Caco-2 (cell line): Measurements from ENCODE around the gene HSD17B11. TPM values are rescaled to one million over a fixed set of nuclear protein-coding genes. Genes with fewer than 3 reads are reported as not detected.
"Not testable (repeated sequence)": the region's sequence is repeated elsewhere in the genome, so short reads cannot be mapped to it uniquely, and the experiment has no call there.

Experiments used
- BruUV-seq: library from RNA; stranded (reverse); fragments of 400-500 nt; replicated peaks from 2 replicates; lab custom pipeline; 2021; lab: Mats Ljungman, UMichigan
- CTCF ChIA-PET: fragments of 300-600 bp; sonication (Branson Sonifier 250); formaldehyde crosslinking; loops from one replicate; lab custom pipeline; 2022; ENCODE audit warnings: antibody characterized with exemption; lab: Charles Lee
- POLR2A ChIA-PET: fragments of 300-600 bp; sonication (Branson Sonifier 250); formaldehyde crosslinking; loops from one replicate; lab custom pipeline; 2022; ENCODE audit warnings: antibody characterized with exemption; lab: Charles Lee
- DNase-seq, 2 experiments: peaks; one replicate each; pipeline versions ENCODE4 v3.0.0 to v3.0.0-alpha.2; 2020 to 2022
- H3K27me3 ChIP-seq: replicated peaks from 2 replicates; pipeline ENCODE4 v1.6.0; 2011; ENCODE audit warnings: low read length; ENCODE audit not compliant: control insufficient read depth, insufficient read depth
- H3K36me3 ChIP-seq: 2 replicates; pipeline ENCODE4 v1.5.1; 2011; ENCODE audit warnings: low read length; ENCODE audit not compliant: control insufficient read depth, insufficient read depth
- H3K4me1 ChIP-seq: fragments of 250-450 bp; sonication (Bioruptor Pico); 2 replicates; pipeline ENCODE4 v1.5.1; 2020; ENCODE audit warnings: mild to moderate bottlenecking
- H3K4me3 ChIP-seq: 2 replicates; pipeline ENCODE4 v1.5.1; 2011; ENCODE audit warnings: low read depth, mild to moderate bottlenecking, control low read depth, low read length
- H3K9me3 ChIP-seq: fragments of 250-450 bp; sonication (Bioruptor Pico); 2 replicates; pipeline ENCODE4 v1.5.1; 2020; ENCODE audit warnings: mild to moderate bottlenecking, moderate library complexity
- H3K27ac Mint-ChIP-seq: one replicate; pipeline ENCODE4 v1.8.0; 2022; ENCODE audit warnings: mixed read lengths; ENCODE audit not compliant: unreplicated experiment
- H3K27me3 Mint-ChIP-seq: one replicate; pipeline ENCODE4 v1.8.0; 2022; ENCODE audit warnings: mixed read lengths; ENCODE audit not compliant: insufficient read depth, unreplicated experiment
- H3K36me3 Mint-ChIP-seq: one replicate; pipeline ENCODE4 v1.8.0; 2022; ENCODE audit warnings: mild to moderate bottlenecking, mixed read lengths; ENCODE audit not compliant: insufficient read depth, unreplicated experiment
- H3K4me1 Mint-ChIP-seq: one replicate; pipeline ENCODE4 v1.8.0; 2022; ENCODE audit warnings: low read depth, mixed read lengths; ENCODE audit not compliant: unreplicated experiment
- H3K4me3 Mint-ChIP-seq: one replicate; pipeline ENCODE4 v1.8.0; 2022; ENCODE audit warnings: mild to moderate bottlenecking, moderate library complexity, mixed read lengths; ENCODE audit not compliant: unreplicated experiment
- H3K9me3 Mint-ChIP-seq: one replicate; pipeline ENCODE4 v1.8.0; 2022; ENCODE audit warnings: mixed read lengths; ENCODE audit not compliant: unreplicated experiment
- CTCF ChIP-seq, 2 experiments: fragments of 200-600 bp in 1 of 2; IDR thresholded peaks; 1 replicate in 1 of 2; 2 replicates in 1 of 2; pipeline versions ENCODE4 v1.5.1 to v1.8.0; 2011 to 2022; ENCODE audit warnings: antibody characterized with exemption in 1 of 2, control low read depth in 1 of 2, inconsistent platforms in 1 of 2, low read depth in 1 of 2, low read length in 1 of 2, mild to moderate bottlenecking in 1 of 2, moderate library complexity in 1 of 2; ENCODE audit not compliant: insufficient read depth in 1 of 2, severe bottlenecking in 1 of 2, unreplicated experiment in 1 of 2
- intact Hi-C: fragments of 100-400 bp; cut with micrococcal nuclease; formaldehyde crosslinking; loops from one replicate; pipeline ENCODE4 v1.10.0; 2022; ENCODE audit not compliant: unreplicated experiment
- total RNA-seq: library from RNA; stranded (reverse); gene quantifications from 2 replicates; pipeline ENCODE4 v1.2.3, GENCODE V29; 2022

Gene HSD17B11
- total RNA-seq, 1 experiment from 2014 or later: 42.8 TPM

GRCh38 chr4:87425711-87426110 is 34.7 kb upstream of the HSD17B11 start:
- peaks cover 4% of the 10 kb centered on the region for H3K36me3 Mint-ChIP-seq
- no peak overlapping the region for H3K27ac Mint-ChIP-seq
- H3K4me3 Mint-ChIP-seq: no peak overlapping the region
- H3K9me3 Mint-ChIP-seq: no peaks in the 10 kb centered on the region
- Histone ChIP-seq H3K36me3 (no peaks in the 10 kb centered on the region), H3K27me3 (no peaks in the 10 kb centered on the region), H3K4me3 (no peak overlapping the region), H3K4me1 (peaks cover 13% of the 10 kb centered on the region; the same call in 1 of the 2 replicates), H3K9me3 (no peaks in the 10 kb centered on the region)
- TF ChIP-seq CTCF (IDR thresholded peaks at IDR 0.05; ENCODE audit: insufficient read depth in 1 of 2, low read depth in 1 of 2, low read length in 1 of 2, severe bottlenecking in 1 of 2, unreplicated experiment in 1 of 2): no peak
- H3K27me3 Mint-ChIP-seq: no peaks in the 10 kb centered on the region
- H3K4me1 Mint-ChIP-seq: no peaks in the 10 kb centered on the region
- POLR2A ChIA-PET: no interaction called here
- no TSS peak for BruUV-seq
- CTCF ChIA-PET: no interaction called here
- intact Hi-C loops: no loop called here
- no peak for DNase-seq

DNA sequence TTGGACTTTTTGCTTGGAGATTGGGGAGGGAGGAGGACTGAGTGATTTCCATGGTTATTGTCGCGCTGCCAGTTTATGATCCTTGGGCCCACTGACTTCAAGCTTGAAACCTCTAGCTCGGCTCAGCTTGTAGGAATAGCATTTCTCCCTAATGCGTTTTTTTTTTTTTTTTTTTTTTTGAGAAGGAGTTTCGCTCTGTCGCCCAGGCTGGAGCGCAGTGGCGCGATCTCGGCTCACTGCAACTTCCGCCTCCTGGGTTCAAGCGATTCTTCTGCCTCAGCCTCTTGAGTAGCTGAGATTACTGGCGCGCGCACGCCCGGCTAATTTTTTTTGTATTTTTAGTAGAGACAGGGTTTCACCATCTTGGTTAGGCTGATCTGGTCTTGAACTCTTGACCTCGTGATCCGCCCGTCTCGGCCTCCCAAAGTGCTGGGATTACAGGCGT is 33.1 kb upstream of the HSD17B11 start:
- peak overlapping the region; percentile 79; the same call in 1 of the 2 replicates for H3K4me3 ChIP-seq

GRCh38 chr4:87423317-87424098 is 32.5 kb upstream of the HSD17B11 start:
- POLR2A ChIA-PET: interaction anchor here (1.1 to 1.8 kb wide), 2 partner anchors 32 to 38 kb away, joined by 3 to 12 read pairs; partner anchors contain the start of gene HSD17B11
- no peak for TF ChIP-seq CTCF (IDR thresholded peaks at IDR 0.05; ENCODE audit: insufficient read depth in 1 of 2, low read depth in 1 of 2, low read length in 1 of 2, severe bottlenecking in 1 of 2, unreplicated experiment in 1 of 2)
- CTCF ChIA-PET: no interaction called here
- Histone ChIP-seq H3K27me3 (no peaks in the 10 kb centered on the region), H3K36me3 (no peaks in the 10 kb centered on the region), H3K4me1 (peaks cover 23% of the 10 kb centered on the region), H3K4me3 (peak overlapping the region; percentile 79), H3K9me3 (no peaks in the 10 kb centered on the region)
- BruUV-seq: no TSS peak
- intact Hi-C loops: loop anchor here (2.0 kb wide), 1 partner anchor 41 kb away; no protein-coding TSS in a partner anchor
- H3K36me3 Mint-ChIP-seq: peaks cover 4% of the 10 kb centered on the region
- H3K4me1 Mint-ChIP-seq: peaks cover 13% of the 10 kb centered on the region
- DNase-seq: no peak
- no peaks in the 10 kb centered on the region for H3K9me3 Mint-ChIP-seq
- H3K27ac Mint-ChIP-seq: peak overlapping the region; percentile 96
- no peaks in the 10 kb centered on the region for H3K27me3 Mint-ChIP-seq
- H3K4me3 Mint-ChIP-seq: peak overlapping the region; percentile 94

More for the DNA sequence above, 33.1 kb upstream of the HSD17B11 start:
- peak overlapping the region; percentile 94 for H3K4me3 Mint-ChIP-seq
- H3K36me3 Mint-ChIP-seq, H3K27me3 Mint-ChIP-seq, DNase-seq, CTCF ChIA-PET, H3K9me3 Mint-ChIP-seq, H3K9me3 ChIP-seq, H3K27me3 ChIP-seq, intact Hi-C loops, H3K36me3 ChIP-seq, BruUV-seq, POLR2A ChIA-PET: not testable (repeated sequence)
- H3K4me1 ChIP-seq: peaks cover 23% of the 10 kb centered on the region
- H3K27ac Mint-ChIP-seq: peak overlapping the region; percentile 96
- H3K4me1 Mint-ChIP-seq: peaks cover 13% of the 10 kb centered on the region
